Breast epithelium (tissue), 4 donors: Measurements from ENCODE around the gene GPC5. TPM values are rescaled to one million over a fixed set of nuclear protein-coding genes. Genes with fewer than 3 reads are reported as not detected.

Source experiments
- DNase-seq, 2 donors: peaks; one replicate each; pipeline ENCODE4 v3.0.0-alpha.2; 2019; ENCODE audit warnings: low spot score in 2 of 2
- H3K27ac ChIP-seq, 2 donors: fragments of 200-600 bp; sonication (generic) in 1 of 2; one replicate each; pipeline ENCODE4 v1.5.1; 2016 to 2019; ENCODE audit warnings: mild to moderate bottlenecking in 1 of 2
- H3K27me3 ChIP-seq, 2 donors: fragments of 200-600 bp; sonication (generic) in 1 of 2; one replicate each; pipeline versions ENCODE4 v1.5.1 to v1.6.0; 2017 to 2019; ENCODE audit warnings: control low read depth in 1 of 2, mild to moderate bottlenecking in 1 of 2
- H3K36me3 ChIP-seq: fragments of 200-600 bp; one replicate; pipeline ENCODE4 v1.5.1; 2019
- H3K4me1 ChIP-seq, 2 donors: fragments of 200-600 bp; sonication (generic); one replicate each; pipeline ENCODE4 v1.5.1; 2016 to 2019; ENCODE audit warnings: control low read depth in 1 of 2
- H3K4me3 ChIP-seq, 3 donors: fragments of 200-600 bp; sonication (generic); 1 replicate in 2 of 3; 2 replicates in 1 of 3; pipeline ENCODE4 v1.5.1; 2016 to 2019; ENCODE audit warnings: mild to moderate bottlenecking in 3 of 3, moderate library complexity in 2 of 3
- H3K9me3 ChIP-seq, 2 donors: fragments of 200-600 bp; sonication (generic) in 1 of 2; one replicate each; pipeline ENCODE4 v1.5.1; 2016 to 2019; ENCODE audit warnings: control low read depth in 1 of 2
- POLR2A ChIP-seq: fragments of 450-650 bp; IDR thresholded peaks from one replicate; pipeline ENCODE4 v1.6.1; 2016; ENCODE audit warnings: antibody characterized with exemption, mild to moderate bottlenecking, moderate library complexity
- POLR2AphosphoS5 ChIP-seq, 3 donors: sonication (generic); formaldehyde crosslinking; IDR thresholded peaks; one replicate each; pipeline ENCODE4 v1.6.1; 2017; ENCODE audit warnings: antibody characterized with exemption in 3 of 3
- intact Hi-C: fragments of 100-400 bp; cut with DNase I; formaldehyde crosslinking; loops from one replicate; pipeline ENCODE4 v1.15.1; 2023; ENCODE audit warnings: low total_unique reads
- total RNA-seq, 3 donors: library from RNA; depleted of rRNA; stranded (reverse); fragments of >200 nt; gene quantifications; one replicate each; pipeline ENCODE4 v1.1.0, GENCODE V29; 2016
- TF ChIP-seq, protein P1 (sequence below), 3 donors: fragments of 450-650 bp; IDR thresholded peaks; one replicate each; pipeline ENCODE4 v1.5.1; 2016 to 2017; ENCODE audit warnings: antibody characterized with exemption in 3 of 3, mild to moderate bottlenecking in 3 of 3, moderate library complexity in 3 of 3

The GPC5 gene
- total RNA-seq, 3 donors from 2014 or later = 0.88 to 0.98 TPM; not detected in 1

DNA sequence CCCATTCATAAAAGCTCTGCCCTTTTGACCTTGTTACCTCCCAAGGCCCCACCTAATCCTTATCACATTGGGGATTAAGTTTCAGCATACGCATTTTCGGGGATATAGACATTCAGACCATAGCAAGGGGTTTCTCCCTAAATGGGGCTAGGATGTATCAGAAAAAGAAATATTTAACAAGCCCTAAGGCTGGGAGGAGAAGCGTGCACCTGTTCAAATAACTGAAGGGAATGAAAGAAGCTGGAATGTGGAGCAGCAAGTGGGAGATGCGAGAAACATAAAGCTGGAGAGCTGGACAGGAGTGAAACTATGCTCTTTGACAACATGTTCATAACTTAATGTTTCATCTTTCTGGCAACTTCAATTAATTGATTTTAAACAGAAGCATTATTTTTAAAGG is 1016.4 kb downstream of the GPC5 start:
- Histone ChIP-seq H3K4me3 (no peak overlapping the region), H3K9me3 (no peaks in the 10 kb centered on the region), H3K4me1 (no peaks in the 10 kb centered on the region), H3K27ac (no peak overlapping the region), H3K27me3 (no peaks in the 10 kb centered on the region), H3K36me3 (no peaks in the 10 kb centered on the region)
- DNase-seq = no peak
- TF ChIP-seq, protein P1, sequence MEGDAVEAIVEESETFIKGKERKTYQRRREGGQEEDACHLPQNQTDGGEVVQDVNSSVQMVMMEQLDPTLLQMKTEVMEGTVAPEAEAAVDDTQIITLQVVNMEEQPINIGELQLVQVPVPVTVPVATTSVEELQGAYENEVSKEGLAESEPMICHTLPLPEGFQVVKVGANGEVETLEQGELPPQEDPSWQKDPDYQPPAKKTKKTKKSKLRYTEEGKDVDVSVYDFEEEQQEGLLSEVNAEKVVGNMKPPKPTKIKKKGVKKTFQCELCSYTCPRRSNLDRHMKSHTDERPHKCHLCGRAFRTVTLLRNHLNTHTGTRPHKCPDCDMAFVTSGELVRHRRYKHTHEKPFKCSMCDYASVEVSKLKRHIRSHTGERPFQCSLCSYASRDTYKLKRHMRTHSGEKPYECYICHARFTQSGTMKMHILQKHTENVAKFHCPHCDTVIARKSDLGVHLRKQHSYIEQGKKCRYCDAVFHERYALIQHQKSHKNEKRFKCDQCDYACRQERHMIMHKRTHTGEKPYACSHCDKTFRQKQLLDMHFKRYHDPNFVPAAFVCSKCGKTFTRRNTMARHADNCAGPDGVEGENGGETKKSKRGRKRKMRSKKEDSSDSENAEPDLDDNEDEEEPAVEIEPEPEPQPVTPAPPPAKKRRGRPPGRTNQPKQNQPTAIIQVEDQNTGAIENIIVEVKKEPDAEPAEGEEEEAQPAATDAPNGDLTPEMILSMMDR (IDR thresholded peaks at IDR 0.05) = no peak
- TF ChIP-seq POLR2A (no peak), POLR2AphosphoS5 (IDR thresholded peaks at IDR 0.05) (no peak)
- intact Hi-C loops = no loop called here

DNA sequence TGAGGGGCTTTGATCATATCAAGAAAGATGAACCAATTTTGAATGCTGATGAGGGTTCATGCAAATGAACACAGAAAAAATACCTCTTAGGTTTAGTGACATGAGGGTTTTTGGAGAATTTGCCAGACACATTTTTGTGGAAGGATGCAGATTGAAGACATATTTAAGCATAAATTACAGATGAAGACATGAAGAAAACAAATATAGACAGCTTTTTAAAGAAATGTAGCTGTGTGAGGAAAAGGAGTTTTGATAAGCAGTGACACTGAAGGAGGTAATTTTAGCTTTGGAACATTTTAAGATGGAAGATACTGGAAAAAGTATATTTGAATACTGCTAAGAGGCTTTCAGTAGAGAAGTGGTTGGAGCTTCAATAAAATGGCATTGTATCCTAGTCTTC is 1017.4 kb downstream of the GPC5 start:
- no peaks in the 10 kb centered on the region for H3K9me3 ChIP-seq
- no peaks in the 10 kb centered on the region for H3K27me3 ChIP-seq
- H3K4me3 ChIP-seq = no peak overlapping the region
- intact Hi-C loops = no loop called here
- DNase-seq = no peak
- no peak for TF ChIP-seq POLR2AphosphoS5 (IDR thresholded peaks at IDR 0.05)
- TF ChIP-seq, protein P1 (IDR thresholded peaks at IDR 0.05) = no peak
- H3K27ac ChIP-seq = no peak overlapping the region
- no peaks in the 10 kb centered on the region for H3K36me3 ChIP-seq
- H3K4me1 ChIP-seq = no peaks in the 10 kb centered on the region

DNA sequence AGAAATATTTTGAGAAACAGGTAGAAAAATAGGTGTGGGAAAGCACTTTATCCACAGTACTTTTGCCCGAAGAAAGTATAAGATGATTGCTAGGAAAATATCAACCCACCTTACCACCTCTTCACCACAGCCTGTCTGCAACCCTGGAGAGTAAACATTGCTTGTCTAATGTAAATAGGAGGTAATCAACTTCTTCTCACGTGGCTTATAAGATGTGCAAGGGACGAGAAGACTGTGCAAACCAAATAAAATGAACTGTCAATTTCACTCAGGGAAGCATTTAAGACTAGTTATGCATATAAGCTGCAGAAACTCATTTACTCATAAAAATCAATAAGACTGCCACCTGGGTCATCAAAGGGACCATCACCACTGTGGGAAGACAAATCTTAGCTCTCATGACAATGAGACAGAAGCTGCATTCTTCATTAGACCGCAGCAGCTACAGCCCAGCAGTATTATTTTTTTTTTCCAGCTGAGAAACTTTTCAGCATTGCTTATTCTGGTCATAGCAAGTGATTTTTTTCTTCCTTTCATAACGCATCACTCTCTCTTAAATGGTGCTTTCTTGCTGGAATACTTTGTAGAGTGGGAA is 1020.5 kb downstream of the GPC5 start:
- DNase-seq = no peak
- TF ChIP-seq POLR2A = no peak
- TF ChIP-seq, protein P1 (IDR thresholded peaks at IDR 0.05) = no peak
- no peak for TF ChIP-seq POLR2AphosphoS5 (IDR thresholded peaks at IDR 0.05)
- Histone ChIP-seq H3K27ac (no peak overlapping the region), H3K4me3 (no peak overlapping the region), H3K4me1 (no peaks in the 10 kb centered on the region), H3K36me3 (no peaks in the 10 kb centered on the region), H3K27me3 (no peaks in the 10 kb centered on the region), H3K9me3 (no peaks in the 10 kb centered on the region)
- intact Hi-C loops = no loop called here

GRCh38 chr13:92429231-92429630 is 1030.8 kb downstream of the GPC5 start:
- Histone ChIP-seq H3K27ac (no peak overlapping the region), H3K4me1 (no peaks in the 10 kb centered on the region), H3K4me3 (no peak overlapping the region), H3K27me3 (no peaks in the 10 kb centered on the region), H3K9me3 (no peaks in the 10 kb centered on the region), H3K36me3 (no peaks in the 10 kb centered on the region)
- intact Hi-C loops = no loop called here
- DNase-seq = no peak
- no peak for TF ChIP-seq POLR2A
- TF ChIP-seq, protein P1 (IDR thresholded peaks at IDR 0.05) = no peak
- TF ChIP-seq POLR2AphosphoS5 (IDR thresholded peaks at IDR 0.05) = no peak

DNA sequence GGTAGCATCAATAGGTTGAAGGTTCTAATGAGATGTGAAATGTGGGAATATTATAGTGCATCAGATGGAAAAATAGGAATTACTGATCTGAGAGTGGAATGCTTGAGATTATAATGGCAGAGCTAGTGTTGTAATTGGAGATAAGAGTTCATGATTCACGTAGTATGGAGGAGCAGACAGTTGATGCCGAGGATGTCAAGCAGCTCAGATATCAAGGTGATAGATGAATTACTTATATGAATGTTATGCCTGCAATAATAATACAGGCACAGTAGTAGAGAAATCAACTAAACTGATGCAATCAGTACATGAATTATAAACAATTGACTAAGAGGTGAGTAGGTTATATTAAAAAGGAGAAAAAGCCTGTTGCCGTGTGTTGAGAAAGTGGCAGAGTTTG is 1035.0 kb downstream of the GPC5 start:
- Histone ChIP-seq H3K27ac (no peak overlapping the region), H3K4me3 (no peak overlapping the region), H3K4me1 (no peaks in the 10 kb centered on the region), H3K27me3 (no peaks in the 10 kb centered on the region), H3K36me3 (no peaks in the 10 kb centered on the region), H3K9me3 (no peaks in the 10 kb centered on the region)
- intact Hi-C loops = no loop called here
- DNase-seq = no peak
- TF ChIP-seq, protein P1 (IDR thresholded peaks at IDR 0.05) = no peak
- TF ChIP-seq POLR2AphosphoS5 (IDR thresholded peaks at IDR 0.05) (no peak), POLR2A (no peak)
